HT-29 (cell line): Measurements from ENCODE around the gene PRRG2. TPM values are rescaled to one million over a fixed set of nuclear protein-coding genes. Genes with fewer than 3 reads are reported as not detected.

Experiments
- DNase-seq: peaks from one replicate; pipeline ENCODE4 v3.0.0-alpha.2; 2015; ENCODE audit warnings: low spot score
- total RNA-seq: library from RNA; depleted of rRNA; stranded (reverse); fragments of >200 nt; shearing (Covaris generic); gene quantifications from 2 replicates; pipeline ENCODE4 v1.2.3, GENCODE V29; 2014; rRNA removed

PRRG2 gene
- total RNA-seq: 25.8 and 26.3 TPM in 2 replicates

DNA sequence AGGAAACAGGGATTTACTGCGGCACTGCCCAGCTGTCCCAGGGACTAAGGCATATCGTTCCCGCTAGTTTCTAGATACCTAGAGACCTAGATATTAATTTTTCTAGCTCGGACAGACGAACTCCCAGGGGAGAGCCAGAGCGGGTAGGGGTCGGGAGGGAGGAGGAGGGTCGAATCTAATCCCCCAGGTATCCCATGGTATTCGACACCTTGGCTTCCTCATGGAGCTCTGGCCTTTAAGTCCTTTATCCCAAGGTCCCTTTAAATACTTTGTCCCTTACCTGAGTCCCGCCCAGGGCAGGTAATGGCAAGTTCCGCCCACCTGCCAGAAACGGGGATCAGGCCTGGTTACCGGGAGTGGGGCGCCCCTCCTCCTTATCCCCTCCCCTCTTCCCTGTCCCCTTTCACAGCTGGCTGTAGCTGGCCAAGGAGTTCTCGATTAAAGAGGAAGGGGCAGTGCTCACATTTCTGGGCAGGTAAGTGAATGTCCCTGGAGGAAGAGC lies at the start of gene PRRG2:
PRRG2 (plus strand) TSS at position 310 of the 502 bp plus-strand sequence. CDS start 1,904 bp downstream, outside the sequence.
- DNase-seq: peak; percentile 81

DNA sequence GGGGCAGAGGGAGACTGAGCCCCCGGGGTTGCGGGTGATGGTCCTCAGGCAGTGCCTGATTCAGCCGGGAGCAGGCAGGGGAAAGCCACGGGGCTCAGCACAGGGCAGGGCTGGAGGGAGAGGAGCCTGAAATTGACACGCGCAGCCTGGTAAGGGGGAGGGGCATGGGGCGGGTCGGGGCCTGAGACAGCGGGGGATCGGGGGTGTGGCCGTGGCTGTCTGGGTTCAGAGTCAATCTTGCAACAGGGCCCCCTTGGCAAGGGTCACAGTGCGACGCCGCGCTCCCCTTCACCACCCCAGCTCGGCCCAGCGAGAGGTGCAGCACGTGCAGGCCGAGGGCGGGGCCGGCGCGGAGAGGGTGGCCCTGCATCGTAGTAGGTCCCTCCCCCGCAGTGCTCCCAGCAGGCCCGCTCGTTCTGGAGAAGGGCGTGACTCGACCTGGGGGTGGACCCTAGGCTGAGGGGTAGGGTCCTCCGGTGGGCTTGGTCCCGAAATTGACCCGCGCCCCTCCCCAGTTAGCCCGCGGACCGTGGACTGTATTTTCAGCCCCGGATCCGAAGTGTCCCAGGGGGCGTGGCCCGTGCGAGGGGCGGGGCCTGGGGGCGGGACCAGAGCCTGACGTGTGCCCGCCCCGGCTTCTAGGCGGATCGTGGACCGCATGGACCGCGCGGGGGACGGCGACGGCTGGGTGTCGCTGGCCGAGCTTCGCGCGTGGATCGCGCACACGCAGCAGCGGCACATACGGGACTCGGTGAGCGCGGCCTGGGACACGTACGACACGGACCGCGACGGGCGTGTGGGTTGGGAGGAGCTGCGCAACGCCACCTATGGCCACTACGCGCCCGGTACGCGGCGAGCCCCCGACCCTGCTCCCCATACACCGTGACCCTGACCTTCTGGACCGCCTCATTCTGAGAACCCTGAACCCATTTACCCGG lies 47.3 kb upstream of the PRRG2 start:
- DNase-seq: no peak

DNA sequence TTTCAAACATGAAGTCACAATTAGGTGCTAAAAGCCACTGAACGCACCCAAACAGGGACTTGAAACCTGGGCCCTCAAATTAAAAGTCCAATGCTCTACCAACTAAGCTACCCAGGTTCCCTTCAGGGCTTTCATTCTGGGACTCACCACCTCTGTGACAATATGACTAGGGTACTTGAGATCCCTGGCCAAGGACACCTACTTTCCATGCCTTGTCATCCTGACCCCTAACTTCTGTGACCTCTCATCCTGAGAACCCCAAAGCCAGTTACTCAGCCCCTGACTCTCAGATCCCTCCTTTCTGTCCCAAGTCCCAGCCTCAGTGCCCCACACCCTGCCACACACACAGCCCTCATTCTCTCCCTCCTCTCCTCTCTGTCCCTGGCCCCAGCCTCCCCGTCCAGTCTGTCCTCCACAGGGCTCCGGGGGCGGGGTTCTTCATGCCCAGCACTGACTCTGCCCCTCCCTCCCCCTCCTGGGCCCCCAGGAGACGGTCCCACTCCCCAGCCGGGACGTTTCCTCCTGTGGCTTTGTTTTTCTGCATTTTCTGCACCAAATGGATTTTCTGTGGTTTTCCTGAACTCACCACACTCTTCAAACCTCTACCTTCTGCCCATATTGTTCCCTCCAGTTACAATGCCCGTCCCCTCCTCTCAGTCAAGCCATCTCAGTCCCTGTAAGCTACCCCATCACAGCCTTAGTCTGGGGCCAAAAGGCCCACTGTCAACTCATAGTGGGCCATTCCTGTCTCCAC lies 46.3 kb upstream of the PRRG2 start:
- no peak for DNase-seq

DNA sequence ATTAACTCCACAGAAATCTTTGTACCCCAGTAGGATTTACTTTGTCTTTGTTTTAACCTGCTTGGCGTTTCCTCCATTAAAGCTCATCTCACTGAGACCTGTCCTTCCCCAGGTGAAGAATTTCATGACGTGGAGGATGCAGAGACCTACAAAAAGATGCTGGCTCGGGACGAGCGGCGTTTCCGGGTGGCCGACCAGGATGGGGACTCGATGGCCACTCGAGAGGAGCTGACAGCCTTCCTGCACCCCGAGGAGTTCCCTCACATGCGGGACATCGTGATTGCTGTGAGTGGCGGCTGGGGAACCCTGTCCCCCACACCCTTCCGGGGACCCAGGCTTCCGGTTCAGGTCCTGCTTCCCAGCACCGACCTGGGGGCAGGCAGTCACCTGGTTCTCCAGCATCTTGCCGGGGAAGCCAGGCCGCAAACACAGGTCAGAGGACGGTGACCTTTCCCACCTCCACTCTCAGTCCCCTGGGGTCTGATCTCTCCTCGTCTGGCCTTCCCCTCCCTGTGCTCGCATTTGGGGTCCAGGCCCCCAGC lies 44.1 kb upstream of the PRRG2 start:
- no peak for DNase-seq

- DNase-seq: no peak
Measured at GRCh38 chr19:49538643-49539042, 42.5 kb upstream of the PRRG2 start.

DNA sequence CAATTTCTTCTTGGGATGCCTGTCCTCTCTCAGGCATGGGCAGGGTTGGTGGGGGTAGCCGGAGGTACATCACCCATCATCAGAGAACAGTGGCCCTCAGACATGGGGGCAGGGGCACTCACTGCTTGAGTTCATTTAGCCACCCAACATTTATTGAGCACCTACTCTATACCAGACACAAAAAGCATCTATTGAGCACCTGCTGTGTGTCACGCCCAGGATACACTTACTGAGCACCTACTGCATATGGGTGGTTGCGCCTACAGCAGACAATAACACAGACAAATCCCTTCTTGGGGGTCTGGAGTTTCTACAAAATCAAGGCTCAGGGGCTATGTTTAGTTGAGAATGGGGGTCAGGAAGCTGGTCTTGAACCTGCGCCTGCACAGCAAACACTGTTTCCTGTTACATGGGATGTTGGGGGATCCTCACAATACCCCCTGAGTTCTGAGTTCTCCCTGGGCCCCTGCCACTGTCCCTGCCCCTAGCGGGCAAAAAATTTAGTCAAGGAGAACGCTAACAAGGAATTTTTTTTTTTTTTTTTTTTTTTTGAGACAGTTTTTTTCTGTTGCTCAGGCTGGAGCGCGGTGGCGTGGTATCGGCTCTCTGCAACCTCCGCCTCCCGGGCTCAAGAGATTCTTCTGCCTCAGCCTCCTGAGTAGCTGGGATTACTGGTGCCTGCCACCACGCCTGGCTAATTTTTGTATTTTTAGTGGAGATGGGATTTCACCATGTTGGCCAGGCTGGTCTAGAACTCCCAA lies 41.7 kb upstream of the PRRG2 start:
- no peak for DNase-seq

- no peak for DNase-seq
Measured at GRCh38 chr19:49541914-49542313, 39.2 kb upstream of the PRRG2 start.

- no peak for DNase-seq
Measured at GRCh38 chr19:49542446-49542845, 38.7 kb upstream of the PRRG2 start.

GRCh38 chr19:49543032-49543431 lies 38.1 kb upstream of the PRRG2 start:
- DNase-seq: no peak

GRCh38 chr19:49544154-49544553 lies 37.0 kb upstream of the PRRG2 start:
- no peak for DNase-seq

- DNase-seq: peak; percentile 100
Measured at GRCh38 chr19:49546825-49547565, 34.1 kb upstream of the PRRG2 start.

DNA sequence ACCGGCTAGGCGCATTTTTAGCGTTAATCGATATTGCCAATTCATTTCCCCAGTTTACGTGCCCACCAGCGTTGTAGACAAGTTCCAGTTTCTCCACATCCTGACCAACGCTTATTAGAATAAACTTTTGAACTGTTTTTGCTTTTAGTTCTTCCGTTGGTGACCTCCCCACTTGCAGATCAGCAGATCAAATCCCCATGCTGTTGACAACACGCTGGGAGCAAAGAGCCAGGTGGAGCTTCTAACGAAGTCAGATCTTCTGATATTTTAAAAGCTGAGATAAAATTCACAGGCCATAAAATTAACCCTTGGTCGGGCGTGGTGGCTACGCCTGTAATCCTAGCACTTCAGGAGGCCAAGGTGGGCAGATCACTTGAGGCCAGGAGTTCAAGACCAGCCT lies 32.1 kb upstream of the PRRG2 start:
- DNase-seq: no peak

GRCh38 chr19:49551531-49551930 lies 29.6 kb upstream of the PRRG2 start:
- DNase-seq: no peak

- no peak for DNase-seq
Measured at GRCh38 chr19:49552749-49553148, 28.4 kb upstream of the PRRG2 start.

DNA sequence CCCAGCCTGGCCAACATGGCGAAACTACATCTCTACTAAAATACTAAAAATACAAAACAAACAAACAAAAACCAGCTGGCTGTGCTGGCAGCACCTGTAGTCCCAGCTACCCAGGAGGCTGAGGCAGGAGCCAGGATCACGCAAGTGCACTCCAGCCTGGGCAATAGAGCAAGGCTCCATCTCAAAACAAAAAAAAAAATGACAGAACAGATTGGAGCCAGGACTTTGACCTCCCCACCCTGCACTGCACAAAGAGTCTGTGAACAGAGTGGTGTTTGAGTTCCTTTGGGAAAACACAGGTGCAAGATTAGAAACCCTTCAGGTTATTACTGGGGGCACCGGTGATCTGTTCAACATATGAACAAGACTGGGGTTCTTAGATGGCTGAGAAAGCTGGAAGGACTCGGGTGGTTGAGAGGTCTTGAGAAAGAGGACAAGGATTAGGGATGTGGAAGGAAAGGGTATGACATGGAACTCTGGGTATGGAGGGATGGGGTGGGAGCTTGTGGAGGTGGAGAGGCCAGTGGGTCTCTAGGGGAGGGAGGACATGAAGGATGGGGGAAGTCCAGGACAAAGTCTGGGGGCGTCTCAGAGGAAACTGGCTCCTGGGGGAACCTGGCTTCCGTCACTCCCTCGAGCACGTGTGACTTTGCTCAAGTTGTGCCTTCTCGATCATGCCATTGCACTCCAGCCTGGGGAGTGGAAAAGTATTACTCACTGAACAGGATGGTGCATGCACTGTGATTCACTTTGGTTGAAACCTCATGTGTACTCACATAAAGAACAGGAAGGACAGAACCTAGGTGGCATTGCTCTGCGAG lies 27.5 kb upstream of the PRRG2 start:
- peak; percentile 87 for DNase-seq

DNA sequence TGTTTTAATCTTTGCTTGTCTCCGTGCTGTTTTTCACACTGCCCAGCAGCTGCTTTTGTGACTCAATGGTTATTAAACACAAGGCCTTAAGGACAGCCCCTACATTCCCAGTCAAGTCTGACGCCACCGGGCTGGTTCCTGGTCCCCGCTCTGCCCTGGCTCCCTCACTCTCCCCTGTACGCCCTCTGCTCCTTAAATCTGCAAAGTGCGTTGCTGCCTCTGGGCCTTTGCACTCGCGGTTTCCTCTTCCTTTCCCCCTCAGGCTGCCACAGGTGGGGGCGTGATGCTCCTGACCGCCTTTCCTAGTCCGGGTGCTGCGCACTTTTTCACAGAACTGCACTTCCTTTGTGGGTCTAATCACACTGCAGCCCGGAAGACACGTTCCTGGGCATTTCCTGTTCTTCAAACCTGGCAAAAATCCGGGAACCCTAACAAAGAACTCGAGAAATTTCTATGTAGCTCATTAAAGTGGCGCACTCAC lies 26.4 kb upstream of the PRRG2 start:
- no peak for DNase-seq

- peak; percentile 46 for DNase-seq
Measured at GRCh38 chr19:49555600-49556411, 25.3 kb upstream of the PRRG2 start.
